OCI-LY7 (cell line): ENCODE results near the gene MCUR1. TPM values are rescaled to one million over a fixed set of nuclear protein-coding genes. Genes with fewer than 3 reads are reported as not detected.
A peak's percentile ranks its signal among the peaks of the same experiment; 100 is the strongest.

Experiments used
- BruUV-seq: library from RNA; stranded (reverse); fragments of 400-500 nt; replicated peaks from 2 replicates; lab custom pipeline; 2021; lab: Mats Ljungman, UMichigan
- CTCF ChIA-PET: fragments of 300-600 bp; sonication (Branson Sonifier 250); formaldehyde crosslinking; loops from one replicate; lab custom pipeline; 2022; ENCODE audit warnings: antibody characterized with exemption; ENCODE audit not compliant: unreplicated experiment; lab: Charles Lee
- POLR2A ChIA-PET: fragments of 300-600 bp; sonication (Branson Sonifier 250); formaldehyde crosslinking; loops from one replicate; lab custom pipeline; 2022; ENCODE audit warnings: antibody characterized with exemption; lab: Charles Lee
- DNase-seq: peaks from one replicate; pipeline ENCODE4 v3.0.0-alpha.2; 2015; ENCODE audit warnings: low spot score
- H2AFZ ChIP-seq: fragments of 200-600 bp; sonication (generic), shearing (Covaris generic); 2 replicates; pipeline ENCODE4 v1.6.1; 2014; ENCODE audit warnings: mild to moderate bottlenecking, antibody characterized with exemption, low read length, moderate library complexity
- H3K27ac ChIP-seq: fragments of 200-600 bp; sonication (generic); 2 replicates; pipeline ENCODE4 v1.5.1; 2014; ENCODE audit warnings: mixed run types, low read depth, mild to moderate bottlenecking, moderate library complexity, low read length, inconsistent platforms; ENCODE audit not compliant: poor library complexity, severe bottlenecking
- H3K36me3 ChIP-seq: fragments of 200-600 bp; sonication (generic); 2 replicates; pipeline ENCODE4 v1.6.1; 2014; ENCODE audit warnings: mild to moderate bottlenecking, antibody characterized with exemption, low read length, moderate library complexity, mixed read lengths; ENCODE audit not compliant: insufficient read depth
- H3K4me1 ChIP-seq: fragments of 200-600 bp; sonication (generic); 2 replicates; pipeline ENCODE4 v1.5.1; 2014; ENCODE audit warnings: mild to moderate bottlenecking, low read length; ENCODE audit not compliant: insufficient read depth, poor library complexity, severe bottlenecking
- H3K4me2 ChIP-seq: fragments of 200-600 bp; sonication (generic); 2 replicates; pipeline ENCODE4 v1.6.1; 2014; ENCODE audit warnings: mild to moderate bottlenecking, low read length
- H3K4me3 ChIP-seq: fragments of 200-600 bp; sonication (generic); 2 replicates; pipeline ENCODE4 v1.5.1; 2014; ENCODE audit warnings: mild to moderate bottlenecking, low read depth, low read length; ENCODE audit not compliant: poor library complexity, severe bottlenecking
- H3K79me2 ChIP-seq: fragments of 200-600 bp; sonication (generic); 2 replicates; pipeline ENCODE4 v1.6.1; 2016; ENCODE audit warnings: low read depth, mild to moderate bottlenecking, low read length, moderate library complexity, mixed read lengths; ENCODE audit not compliant: insufficient read depth
- H3K9me2 ChIP-seq: fragments of 200-600 bp; sonication (generic); 2 replicates; pipeline ENCODE4 v1.6.1; 2016; ENCODE audit warnings: mild to moderate bottlenecking, low read length, mixed read lengths; ENCODE audit not compliant: insufficient read depth
- H3K9me3 ChIP-seq: fragments of 200-600 bp; sonication (generic); 2 replicates; pipeline ENCODE4 v1.6.1; 2014; ENCODE audit warnings: mild to moderate bottlenecking, mixed run types, low read length, mixed read lengths
- H4K20me1 ChIP-seq: fragments of 200-600 bp; sonication (generic); 2 replicates; pipeline ENCODE4 v1.6.1; 2014; ENCODE audit warnings: mild to moderate bottlenecking, antibody characterized with exemption, low read length, moderate library complexity, mixed read lengths; ENCODE audit not compliant: insufficient read depth
- EZH2phosphoT487 ChIP-seq: fragments of 200-600 bp; sonication (generic); IDR thresholded peaks from 2 replicates; pipeline ENCODE4 v1.6.1; 2018; ENCODE audit warnings: low read depth, borderline replicate concordance, mild to moderate bottlenecking, mixed run types, antibody characterized with exemption, low read length, moderate library complexity, mixed read lengths
- intact Hi-C: fragments of 100-400 bp; cut with micrococcal nuclease; formaldehyde crosslinking; loops from one replicate; pipeline ENCODE4 v1.10.0; 2022; ENCODE audit not compliant: unreplicated experiment
- total RNA-seq, 2 experiments: library from RNA; depleted of rRNA in 1 of 2; stranded (reverse); fragments of >200 nt in 1 of 2; shearing (Covaris generic) in 1 of 2; gene quantifications; 2 replicates each; pipeline ENCODE4 v1.2.3, GENCODE V29; 2014 to 2022
- TF ChIP-seq, protein P1 (sequence below): fragments of 200-600 bp; sonication (generic); conservative IDR thresholded peaks from 2 replicates; pipeline ENCODE4 v1.5.1; 2014; ENCODE audit warnings: mild to moderate bottlenecking, antibody characterized with exemption, low read length, moderate library complexity, mixed read lengths

MCUR1 gene
- total RNA-seq, 2 experiments from 2014 or later, result 17.3 to 31.1 TPM

DNA sequence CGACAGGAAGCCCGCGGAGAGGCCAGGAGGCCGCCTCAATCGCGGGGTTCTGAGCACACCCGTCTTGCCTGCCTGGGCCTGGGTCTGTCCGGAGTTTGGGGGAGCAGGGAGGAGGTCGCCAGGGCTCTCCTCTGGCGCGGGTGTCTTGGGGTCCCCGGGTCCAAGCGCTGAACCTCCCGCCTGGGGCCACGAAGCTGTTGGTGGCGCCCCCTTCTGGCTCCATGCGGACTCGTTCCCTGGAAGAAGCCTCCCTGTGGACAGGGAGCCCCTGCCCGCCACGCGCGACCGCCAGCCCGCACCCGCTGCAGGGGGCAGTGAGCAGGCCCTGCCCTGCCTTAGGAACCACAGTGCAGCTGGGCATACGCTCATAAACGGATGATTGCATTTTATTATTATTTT, 44.7 kb downstream of the MCUR1 start:
- intact Hi-C loops, result no loop called here
- ChIA-PET CTCF (no interaction called here), POLR2A (no interaction called here)
- no TSS peak for BruUV-seq
- no peak for DNase-seq
- Histone ChIP-seq H3K9me3 (no peaks in the 10 kb centered on the region), H3K27ac (no peak overlapping the region), H3K4me1 (peaks cover 4% of the 10 kb centered on the region), H3K4me2 (no peak overlapping the region), H3K9me2 (no peaks in the 10 kb centered on the region), H2AFZ (no peak overlapping the region), H3K79me2 (no peaks in the 10 kb centered on the region), H3K36me3 (no peaks in the 10 kb centered on the region), H4K20me1 (no peaks in the 10 kb centered on the region), H3K4me3 (no peak overlapping the region)
- TF ChIP-seq, protein P1, sequence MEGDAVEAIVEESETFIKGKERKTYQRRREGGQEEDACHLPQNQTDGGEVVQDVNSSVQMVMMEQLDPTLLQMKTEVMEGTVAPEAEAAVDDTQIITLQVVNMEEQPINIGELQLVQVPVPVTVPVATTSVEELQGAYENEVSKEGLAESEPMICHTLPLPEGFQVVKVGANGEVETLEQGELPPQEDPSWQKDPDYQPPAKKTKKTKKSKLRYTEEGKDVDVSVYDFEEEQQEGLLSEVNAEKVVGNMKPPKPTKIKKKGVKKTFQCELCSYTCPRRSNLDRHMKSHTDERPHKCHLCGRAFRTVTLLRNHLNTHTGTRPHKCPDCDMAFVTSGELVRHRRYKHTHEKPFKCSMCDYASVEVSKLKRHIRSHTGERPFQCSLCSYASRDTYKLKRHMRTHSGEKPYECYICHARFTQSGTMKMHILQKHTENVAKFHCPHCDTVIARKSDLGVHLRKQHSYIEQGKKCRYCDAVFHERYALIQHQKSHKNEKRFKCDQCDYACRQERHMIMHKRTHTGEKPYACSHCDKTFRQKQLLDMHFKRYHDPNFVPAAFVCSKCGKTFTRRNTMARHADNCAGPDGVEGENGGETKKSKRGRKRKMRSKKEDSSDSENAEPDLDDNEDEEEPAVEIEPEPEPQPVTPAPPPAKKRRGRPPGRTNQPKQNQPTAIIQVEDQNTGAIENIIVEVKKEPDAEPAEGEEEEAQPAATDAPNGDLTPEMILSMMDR, result peak; percentile 57
- no peak for TF ChIP-seq EZH2phosphoT487

DNA sequence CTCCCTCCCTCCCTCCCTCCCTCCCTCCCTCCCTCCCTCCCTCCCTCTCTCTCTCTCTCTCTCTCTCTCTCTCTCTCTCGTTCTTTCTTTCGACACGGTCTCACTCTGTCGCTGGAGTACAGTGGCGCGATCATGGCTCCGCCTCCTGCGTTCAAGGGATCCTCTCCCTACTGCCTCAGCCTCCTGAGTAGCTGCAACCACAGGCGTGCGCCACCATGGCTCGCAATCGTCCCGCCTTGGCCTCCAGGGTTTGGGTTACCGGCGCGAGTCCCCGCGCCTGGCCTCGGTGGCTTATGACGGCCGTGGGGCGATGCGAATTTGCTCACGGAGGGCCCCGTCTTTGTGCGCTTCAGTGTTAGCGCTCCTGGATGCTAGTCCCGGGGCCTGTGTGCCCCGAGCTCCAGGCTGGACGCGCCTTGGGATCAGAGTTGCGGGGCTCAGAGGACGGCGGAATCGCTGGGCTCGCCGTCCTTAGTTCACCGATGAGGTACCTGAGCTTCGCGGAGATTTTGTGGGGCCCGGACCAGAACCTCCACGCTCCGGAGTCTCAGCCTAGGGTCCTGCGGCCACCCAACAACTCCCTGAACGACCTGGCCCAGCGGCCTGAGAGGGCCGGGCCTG, 45.2 kb downstream of the MCUR1 start:
- H3K4me3 ChIP-seq, result no peak overlapping the region
- H4K20me1 ChIP-seq, result no peaks in the 10 kb centered on the region
- BruUV-seq, result no TSS peak
- CTCF ChIA-PET, result no interaction called here
- no peak overlapping the region for H3K27ac ChIP-seq
- TF ChIP-seq EZH2phosphoT487, result no peak
- TF ChIP-seq, protein P1, result no peak
- POLR2A ChIA-PET, result no interaction called here
- H3K4me1 ChIP-seq, result peaks cover 4% of the 10 kb centered on the region
- no peak for DNase-seq
- intact Hi-C loops, result no loop called here
- H3K9me3 ChIP-seq, result no peaks in the 10 kb centered on the region
- no peaks in the 10 kb centered on the region for H3K79me2 ChIP-seq
- no peak overlapping the region for H3K4me2 ChIP-seq
- no peak overlapping the region for H2AFZ ChIP-seq
- no peaks in the 10 kb centered on the region for H3K9me2 ChIP-seq
- no peaks in the 10 kb centered on the region for H3K36me3 ChIP-seq

DNA sequence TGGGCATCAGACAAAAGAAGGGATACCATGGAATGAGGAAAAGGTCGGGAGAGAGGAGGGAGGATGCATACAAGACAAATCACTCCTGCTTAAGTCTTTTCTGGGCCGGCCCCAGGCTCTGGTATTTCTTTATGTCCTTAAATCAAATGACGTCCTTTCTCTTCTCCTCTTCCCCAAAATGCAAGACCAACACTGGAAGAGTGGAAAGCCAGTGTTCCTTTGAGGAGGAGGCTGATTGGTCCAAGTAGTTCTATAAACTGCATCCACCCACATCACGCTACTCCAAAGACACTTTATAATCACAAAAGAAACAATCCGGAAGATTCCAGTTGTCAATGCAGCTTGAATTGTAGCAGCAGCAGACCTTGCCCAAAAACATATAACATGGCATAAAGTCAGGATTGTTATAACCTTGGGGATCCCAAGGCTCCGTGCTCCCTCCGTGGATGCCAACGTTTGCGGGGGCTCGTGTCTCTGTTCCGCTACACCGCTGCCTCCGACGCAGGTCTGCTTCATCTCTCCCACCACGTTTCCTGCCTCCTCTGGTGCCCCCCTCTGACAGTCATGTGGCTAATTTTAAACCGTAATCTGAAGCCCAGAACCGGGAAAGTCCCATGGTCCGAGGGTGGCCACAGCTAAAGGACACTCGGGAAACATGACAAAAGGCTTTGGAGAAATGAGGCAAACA, 47.1 kb downstream of the MCUR1 start:
- H3K4me1 ChIP-seq, result peaks cover 20% of the 10 kb centered on the region
- H3K4me3 ChIP-seq, result no peak overlapping the region
- ChIA-PET CTCF (no interaction called here), POLR2A (no interaction called here)
- H3K79me2 ChIP-seq, result no peaks in the 10 kb centered on the region
- no peak overlapping the region; the same call in 1 of the 2 replicates for H3K4me2 ChIP-seq
- H3K27ac ChIP-seq, result no peak overlapping the region
- BruUV-seq, result no TSS peak
- no peaks in the 10 kb centered on the region for H3K9me2 ChIP-seq
- TF ChIP-seq, protein P1, result no peak
- TF ChIP-seq EZH2phosphoT487, result no peak
- H3K9me3 ChIP-seq, result no peaks in the 10 kb centered on the region
- no peak overlapping the region for H2AFZ ChIP-seq
- no peak for DNase-seq
- H4K20me1 ChIP-seq, result no peaks in the 10 kb centered on the region
- no peaks in the 10 kb centered on the region for H3K36me3 ChIP-seq
- intact Hi-C loops, result no loop called here
